Measurements from ENCODE around the gene TMED4.
"Not testable (repeated sequence)": the region's sequence is repeated elsewhere in the genome, so short reads cannot be mapped to it uniquely, and the experiment has no call there.

Gene TMED4

DNA sequence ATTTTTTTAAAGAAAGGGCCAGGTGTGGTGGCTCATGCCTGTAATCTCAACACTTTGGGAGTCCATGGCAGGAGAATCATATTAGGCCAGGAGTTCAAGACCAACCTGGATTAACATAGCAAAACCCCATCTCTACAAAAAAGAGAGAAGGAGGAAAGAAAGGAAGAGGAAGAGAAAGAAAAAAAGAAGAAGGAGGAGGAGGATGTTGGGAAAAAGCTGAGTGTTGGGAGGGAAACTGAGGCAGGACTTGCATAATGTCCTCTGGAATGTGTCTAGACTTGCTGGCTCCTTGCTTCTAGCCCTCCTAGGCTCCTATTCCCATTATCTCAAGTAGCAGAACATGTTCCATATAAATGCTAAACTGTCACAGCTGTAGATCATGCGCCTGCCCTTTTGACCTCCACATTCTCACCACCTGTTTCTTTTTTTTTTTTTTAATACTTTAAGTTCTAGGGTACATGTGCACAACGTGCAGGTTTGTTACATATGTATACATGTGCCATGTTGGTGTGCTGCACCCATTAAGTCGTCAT, 29.5 kb downstream of the TMED4 start:
- H3K27ac ChIP-seq (ENCODE audit: low read depth, low read length); H3K9me3 ChIP-seq (ENCODE audit: control insufficient read depth, insufficient read depth, low read depth, low read length); H3K9ac ChIP-seq (ENCODE audit: low read length); H3K36me3 ChIP-seq (ENCODE audit: control insufficient read depth, insufficient read depth, low read length); H3K4me1 ChIP-seq (ENCODE audit: control insufficient read depth, insufficient read depth, low read length); H3K27me3 ChIP-seq (ENCODE audit: control insufficient read depth, insufficient read depth, low read length); H3K4me3 ChIP-seq (ENCODE audit: low read depth, low read length): not testable (repeated sequence)

DNA sequence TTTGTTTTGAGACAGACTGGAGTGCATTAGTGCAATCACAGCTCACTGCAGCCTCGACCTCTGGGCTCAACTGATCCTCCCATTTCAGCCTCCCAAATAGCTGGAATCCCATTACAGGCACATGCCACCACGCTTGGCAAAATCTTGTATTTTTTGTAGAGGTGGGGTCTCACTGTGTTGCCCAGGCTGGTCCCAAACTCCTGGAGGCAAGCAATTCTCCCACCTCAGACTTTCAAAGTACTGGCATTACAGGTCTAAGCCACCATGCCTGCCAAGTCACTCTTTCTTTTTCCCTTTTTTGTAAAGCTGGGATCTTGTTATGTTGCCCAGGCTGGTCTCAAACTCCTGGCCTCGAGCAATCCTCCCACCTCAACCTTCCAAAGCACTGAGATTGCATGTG, 32.6 kb downstream of the TMED4 start:
- no peaks in the 10 kb centered on the region for H3K27me3 ChIP-seq (ENCODE audit: control insufficient read depth, insufficient read depth, low read length)
- 0 out of 2 replicates have a peak, but pooled peaks cover 4% of the 10 kb centered on the region for H3K4me1 ChIP-seq (ENCODE audit: control insufficient read depth, insufficient read depth, low read length)
- H3K27ac ChIP-seq (ENCODE audit: low read depth, low read length), result no peak overlapping the region
- no peak overlapping the region for H3K9ac ChIP-seq (ENCODE audit: low read length)
- no peaks in the 10 kb centered on the region for H3K36me3 ChIP-seq (ENCODE audit: control insufficient read depth, insufficient read depth, low read length)
- no peak overlapping the region for H3K4me3 ChIP-seq (ENCODE audit: low read depth, low read length)
- H3K9me3 ChIP-seq (ENCODE audit: control insufficient read depth, insufficient read depth, low read depth, low read length), result no peaks in the 10 kb centered on the region

GRCh38 chr7:44548893-44549292, 33.1 kb downstream of the TMED4 start:
- H3K4me1 ChIP-seq (ENCODE audit: control insufficient read depth, insufficient read depth, low read length), result 0 out of 2 replicates have a peak, but pooled peaks cover 4% of the 10 kb centered on the region
- no peak overlapping the region for H3K4me3 ChIP-seq (ENCODE audit: low read depth, low read length)
- no peak overlapping the region for H3K9ac ChIP-seq (ENCODE audit: low read length)
- H3K27me3 ChIP-seq (ENCODE audit: control insufficient read depth, insufficient read depth, low read length), result no peaks in the 10 kb centered on the region
- no peaks in the 10 kb centered on the region for H3K9me3 ChIP-seq (ENCODE audit: control insufficient read depth, insufficient read depth, low read depth, low read length)
- no peak overlapping the region for H3K27ac ChIP-seq (ENCODE audit: low read depth, low read length)
- no peaks in the 10 kb centered on the region for H3K36me3 ChIP-seq (ENCODE audit: control insufficient read depth, insufficient read depth, low read length)

DNA sequence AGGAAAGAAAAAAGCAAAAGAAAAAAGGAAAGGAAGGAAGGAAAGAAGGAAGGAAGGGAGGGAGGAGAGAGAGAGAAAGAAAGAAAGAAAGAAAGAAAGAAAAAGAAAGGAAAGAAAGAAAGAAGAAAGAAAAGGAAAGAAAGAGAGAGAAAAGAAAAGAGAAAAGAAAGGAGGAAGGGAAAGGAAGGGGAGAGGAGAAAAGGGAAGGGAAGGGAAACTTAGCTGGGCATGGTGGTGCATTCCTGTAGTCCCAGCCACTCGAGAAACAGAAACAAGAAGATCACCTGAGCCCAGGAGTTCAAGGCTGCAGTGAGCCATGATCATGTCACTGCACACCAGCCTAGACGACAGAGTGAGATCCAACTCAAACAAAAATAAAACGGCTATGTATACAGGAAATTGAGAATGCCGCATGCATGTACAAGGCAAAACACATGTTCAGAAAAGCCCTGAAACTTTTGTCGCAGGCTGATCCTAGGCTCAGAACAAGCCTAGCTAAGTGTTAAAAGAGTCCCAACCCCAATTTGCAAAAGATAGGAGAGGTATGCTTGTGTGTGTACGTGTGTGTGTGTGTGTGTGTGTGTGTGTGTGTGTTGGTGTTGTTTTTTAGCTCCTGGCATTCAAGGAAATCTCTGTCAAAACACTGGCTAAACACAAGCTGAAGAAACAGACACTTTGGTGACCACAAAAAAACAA, 34.3 kb downstream of the TMED4 start:
- Histone ChIP-seq H3K27me3 (ENCODE audit: control insufficient read depth, insufficient read depth, low read length) (no peaks in the 10 kb centered on the region), H3K9me3 (ENCODE audit: control insufficient read depth, insufficient read depth, low read depth, low read length) (no peaks in the 10 kb centered on the region), H3K9ac (ENCODE audit: low read length) (no peak overlapping the region), H3K4me3 (ENCODE audit: low read depth, low read length) (no peak overlapping the region), H3K27ac (ENCODE audit: low read depth, low read length) (no peak overlapping the region), H3K36me3 (ENCODE audit: control insufficient read depth, insufficient read depth, low read length) (no peaks in the 10 kb centered on the region), H3K4me1 (ENCODE audit: control insufficient read depth, insufficient read depth, low read length) (0 out of 2 replicates have a peak, but pooled peaks cover 4% of the 10 kb centered on the region)

DNA sequence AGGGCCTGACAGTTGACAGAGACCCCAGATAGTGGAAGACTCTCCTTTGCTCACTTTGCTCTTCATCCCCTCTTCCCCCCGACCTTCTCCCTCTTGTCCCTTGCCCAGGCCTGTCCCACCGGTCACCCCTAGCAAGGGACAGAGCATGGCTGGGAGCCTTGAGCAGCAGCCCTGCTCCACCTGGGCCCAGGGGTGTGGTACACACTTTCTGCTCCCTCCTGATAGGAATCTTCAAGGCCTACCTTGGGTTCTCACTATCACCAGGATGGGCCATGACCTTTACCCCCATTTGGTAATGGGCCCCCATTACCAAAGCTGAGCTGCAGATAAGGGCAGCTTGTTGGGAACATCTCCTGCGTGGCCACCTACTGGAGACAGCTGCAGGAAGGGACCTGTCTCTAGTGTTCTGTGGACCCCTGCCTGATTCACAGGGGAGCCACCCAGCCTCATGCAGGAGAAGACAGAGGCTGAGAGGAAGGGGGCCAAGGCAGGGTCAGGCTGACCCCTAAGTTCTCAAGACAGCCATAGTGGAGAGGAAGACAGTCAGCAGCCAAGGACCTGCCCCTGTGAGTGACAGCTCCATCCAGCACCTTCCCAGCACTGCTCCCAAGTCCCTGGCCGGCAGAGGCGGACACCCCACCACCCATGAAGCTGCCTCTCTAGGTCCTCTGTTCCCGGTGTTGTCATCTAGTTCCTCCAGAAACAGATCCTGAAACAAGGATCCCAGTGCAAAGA, 40.0 kb downstream of the TMED4 start:
- no peak overlapping the region for H3K27ac ChIP-seq (ENCODE audit: low read depth, low read length)
- no peak overlapping the region for H3K4me3 ChIP-seq (ENCODE audit: low read depth, low read length)
- H3K4me1 ChIP-seq (ENCODE audit: control insufficient read depth, insufficient read depth, low read length), result peaks cover 10% of the 10 kb centered on the region; the same call in 1 of the 2 replicates
- no peaks in the 10 kb centered on the region for H3K9me3 ChIP-seq (ENCODE audit: control insufficient read depth, insufficient read depth, low read depth, low read length)
- peak overlapping the region; percentile 12 for H3K9ac ChIP-seq (ENCODE audit: low read length)
- H3K36me3 ChIP-seq (ENCODE audit: control insufficient read depth, insufficient read depth, low read length), result no peaks in the 10 kb centered on the region
- no peaks in the 10 kb centered on the region for H3K27me3 ChIP-seq (ENCODE audit: control insufficient read depth, insufficient read depth, low read length)

DNA sequence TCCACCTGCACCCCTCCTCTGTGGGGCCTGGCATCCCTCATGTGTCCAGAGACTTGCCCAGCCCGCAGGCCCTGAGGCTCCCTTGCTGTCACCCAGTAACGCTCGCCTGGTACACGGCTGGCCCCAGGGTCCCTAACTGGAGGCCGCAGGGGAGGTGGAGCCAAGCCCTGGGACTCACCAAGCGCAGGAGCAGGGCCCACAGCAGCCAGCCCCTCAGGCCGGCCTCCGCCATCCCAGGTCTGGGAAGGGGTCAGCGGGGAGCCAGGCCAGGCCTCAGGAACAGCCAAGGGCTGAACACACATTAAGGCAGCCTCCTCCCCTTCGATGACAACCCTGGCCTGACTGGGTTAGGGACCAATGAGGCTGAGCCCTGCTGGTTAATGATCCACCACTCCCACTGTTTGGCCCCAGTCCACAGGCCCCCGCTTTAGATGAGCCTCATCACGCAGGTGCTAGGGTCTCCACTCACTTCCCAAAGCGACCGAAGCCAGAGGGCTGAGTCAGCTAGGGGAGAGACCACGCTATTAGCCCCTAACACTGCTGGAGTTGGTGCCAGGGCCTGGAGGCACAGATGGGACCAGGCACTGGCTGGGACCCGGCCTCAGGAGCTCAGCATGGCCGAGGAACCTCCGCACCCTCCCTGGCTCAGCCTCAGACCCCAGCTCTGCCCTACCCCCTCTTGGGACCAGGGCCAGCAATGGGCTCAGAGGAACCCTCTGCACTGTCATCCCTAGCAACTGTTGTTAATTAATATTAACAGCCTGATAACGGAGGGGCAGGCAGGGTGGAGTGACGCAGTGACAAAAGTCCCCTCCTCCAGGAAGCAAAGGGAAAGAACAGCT, 40.8 kb downstream of the TMED4 start, which contains the start of gene NPC1L1:
Gene NPC1L1 (minus strand): TSS at position 303 of the 842 bp plus-strand sequence. CDS start 71 bp downstream, at position 232.
- Histone ChIP-seq H3K36me3 (ENCODE audit: control insufficient read depth, insufficient read depth, low read length) (no peaks in the 10 kb centered on the region), H3K9ac (ENCODE audit: low read length) (peak within 1 kb of the TSS; percentile 12), H3K9me3 (ENCODE audit: control insufficient read depth, insufficient read depth, low read depth, low read length) (no peaks in the 10 kb centered on the region)

DNA sequence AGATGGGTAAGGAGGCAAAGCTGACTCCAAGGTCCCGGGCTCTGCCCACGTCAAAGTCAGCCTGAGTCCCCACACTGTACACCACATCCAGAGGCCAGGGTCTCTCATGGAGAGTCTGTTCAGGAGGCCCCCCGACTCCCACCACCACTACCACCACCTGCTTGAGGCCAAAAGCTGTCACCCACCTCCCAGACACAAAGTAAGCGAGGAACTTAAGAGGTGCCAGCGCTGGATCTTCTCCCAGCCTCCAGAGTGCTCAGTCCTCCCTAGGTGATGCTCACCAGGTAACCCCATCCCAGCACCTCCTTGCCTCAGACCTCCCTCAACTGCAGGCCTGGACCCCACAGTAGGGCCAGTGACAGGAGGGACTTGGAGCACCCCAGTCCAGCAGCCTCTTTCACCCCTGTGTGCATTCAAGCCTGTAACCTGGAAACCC, 41.4 kb downstream of the TMED4 start:
- peaks cover 10% of the 10 kb centered on the region; the same call in 1 of the 2 replicates for H3K4me1 ChIP-seq (ENCODE audit: control insufficient read depth, insufficient read depth, low read length)
- no peak overlapping the region for H3K27ac ChIP-seq (ENCODE audit: low read depth, low read length)
- no peak overlapping the region for H3K4me3 ChIP-seq (ENCODE audit: low read depth, low read length)
- H3K9ac ChIP-seq (ENCODE audit: low read length), result no peak overlapping the region
- H3K36me3 ChIP-seq (ENCODE audit: control insufficient read depth, insufficient read depth, low read length), result no peaks in the 10 kb centered on the region
- no peaks in the 10 kb centered on the region for H3K27me3 ChIP-seq (ENCODE audit: control insufficient read depth, insufficient read depth, low read length)
- H3K9me3 ChIP-seq (ENCODE audit: control insufficient read depth, insufficient read depth, low read depth, low read length), result no peaks in the 10 kb centered on the region

More for the DNA sequence above, 40.8 kb downstream of the TMED4 start, which contains the start of gene NPC1L1:
- H3K27me3 ChIP-seq (ENCODE audit: control insufficient read depth, insufficient read depth, low read length), result no peaks in the 10 kb centered on the region
- peaks cover 10% of the 10 kb centered on the region; the same call in 1 of the 2 replicates for H3K4me1 ChIP-seq (ENCODE audit: control insufficient read depth, insufficient read depth, low read length)
- H3K27ac ChIP-seq (ENCODE audit: low read depth, low read length), result no peak within 1 kb of the TSS
- no peak within 1 kb of the TSS for H3K4me3 ChIP-seq (ENCODE audit: low read depth, low read length)

DNA sequence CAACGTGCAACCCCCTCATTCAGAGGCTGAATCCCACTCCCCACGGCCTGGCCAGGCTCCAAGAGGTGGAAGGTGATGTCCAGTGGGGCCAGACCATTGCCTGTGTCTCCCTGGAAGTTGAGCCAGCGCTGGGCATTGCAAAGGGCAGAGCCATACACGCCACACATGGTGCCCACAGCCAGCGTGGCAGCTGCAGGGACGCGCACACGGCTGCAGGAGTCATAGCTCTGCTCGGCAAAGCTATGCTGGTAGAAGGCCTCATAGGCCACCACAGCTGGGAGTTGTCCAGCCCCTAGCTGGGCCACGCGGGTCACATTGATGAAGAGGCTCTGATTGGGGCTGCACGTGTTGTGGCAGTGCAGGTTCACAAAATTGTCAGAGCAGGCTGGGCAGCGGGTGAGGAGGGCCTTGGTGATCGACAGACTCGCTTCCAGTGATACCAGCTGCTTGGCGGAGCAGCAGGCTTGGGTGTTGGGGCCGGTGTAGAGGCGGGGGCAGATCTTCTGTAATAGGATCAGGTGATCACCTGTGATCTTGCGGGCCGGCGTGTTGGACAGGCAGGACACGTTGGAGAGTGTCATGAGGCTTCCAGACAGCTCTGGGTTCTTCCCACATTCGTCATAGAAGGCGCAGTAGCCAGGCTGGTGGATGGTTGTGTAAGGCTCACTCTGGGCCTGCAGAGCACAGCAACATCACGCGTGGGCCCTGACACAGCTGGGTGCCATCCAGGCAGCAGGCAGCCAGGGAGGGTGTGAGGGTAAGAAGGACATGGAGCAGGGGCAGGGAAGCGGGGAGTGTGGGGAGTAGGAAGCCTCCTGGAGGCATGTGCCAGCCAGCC, 42.1 kb downstream of the TMED4 start:
- Histone ChIP-seq H3K27me3 (ENCODE audit: control insufficient read depth, insufficient read depth, low read length) (no peaks in the 10 kb centered on the region), H3K4me1 (ENCODE audit: control insufficient read depth, insufficient read depth, low read length) (peaks cover 10% of the 10 kb centered on the region; the same call in 1 of the 2 replicates), H3K36me3 (ENCODE audit: control insufficient read depth, insufficient read depth, low read length) (no peaks in the 10 kb centered on the region), H3K9me3 (ENCODE audit: control insufficient read depth, insufficient read depth, low read depth, low read length) (no peaks in the 10 kb centered on the region), H3K27ac (ENCODE audit: low read depth, low read length) (no peak overlapping the region), H3K9ac (ENCODE audit: low read length) (no peak overlapping the region), H3K4me3 (ENCODE audit: low read depth, low read length) (no peak overlapping the region)

DNA sequence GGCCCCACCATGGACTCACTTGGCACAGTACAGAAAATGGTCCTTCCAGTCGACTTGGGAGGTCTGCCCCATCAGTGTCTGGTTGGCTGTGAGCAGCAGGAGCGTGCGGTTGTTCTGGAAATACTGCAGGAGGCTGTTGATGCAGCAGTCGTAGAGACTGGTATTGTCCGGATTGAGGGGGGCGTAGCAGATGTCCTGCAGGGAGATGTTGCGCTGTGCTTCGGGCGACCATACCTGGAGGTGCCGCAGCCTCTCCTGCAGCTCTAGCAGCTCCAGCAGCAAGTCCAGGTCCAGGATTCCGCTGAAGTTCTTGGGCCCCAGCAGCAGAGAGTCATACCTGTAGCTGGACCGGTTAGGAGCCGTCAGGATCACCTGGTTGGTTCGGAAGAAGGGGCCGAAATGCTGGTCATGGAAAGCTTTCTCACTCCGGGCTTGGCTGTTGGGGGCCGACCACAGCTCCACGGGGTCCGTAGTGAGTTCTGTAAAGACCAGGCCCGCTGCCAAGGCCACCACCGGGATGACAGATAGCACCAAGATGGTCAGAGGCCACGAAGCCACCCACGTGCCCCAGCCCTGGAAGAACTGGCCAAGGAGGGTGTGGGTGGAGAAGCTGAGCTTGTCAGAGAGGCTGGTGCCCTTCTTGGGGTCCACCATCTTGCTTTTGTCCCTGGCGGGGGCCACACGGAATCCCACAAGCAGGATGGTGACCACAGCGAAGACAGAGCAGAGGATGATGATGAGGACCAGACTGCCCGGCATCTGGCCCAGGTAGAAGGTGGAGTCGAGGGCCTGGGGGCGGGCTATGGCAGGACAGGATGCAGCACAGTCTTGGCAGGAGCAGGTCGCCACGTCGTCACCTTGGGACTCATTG, 43.0 kb downstream of the TMED4 start:
- peaks cover 10% of the 10 kb centered on the region; the same call in 1 of the 2 replicates for H3K4me1 ChIP-seq (ENCODE audit: control insufficient read depth, insufficient read depth, low read length)
- H3K9me3 ChIP-seq (ENCODE audit: control insufficient read depth, insufficient read depth, low read depth, low read length), result no peaks in the 10 kb centered on the region
- H3K9ac ChIP-seq (ENCODE audit: low read length), result no peak overlapping the region
- H3K36me3 ChIP-seq (ENCODE audit: control insufficient read depth, insufficient read depth, low read length), result no peaks in the 10 kb centered on the region
- no peak overlapping the region for H3K4me3 ChIP-seq (ENCODE audit: low read depth, low read length)
- H3K27ac ChIP-seq (ENCODE audit: low read depth, low read length), result no peak overlapping the region
- no peaks in the 10 kb centered on the region for H3K27me3 ChIP-seq (ENCODE audit: control insufficient read depth, insufficient read depth, low read length)
